C4-2B (cell line): ENCODE data around the gene SCN2B.

Source experiments
- ZFX ChIP-seq: fragments of 450-650 bp; IDR thresholded peaks from 2 replicates; pipeline ENCODE4 v1.6.1; 2017
- TF ChIP-seq, protein P1 (sequence below): fragments of 450-650 bp; conservative IDR thresholded peaks from 2 replicates; pipeline ENCODE4 v1.5.1; 2017; ENCODE audit warnings: mild to moderate bottlenecking

DNA sequence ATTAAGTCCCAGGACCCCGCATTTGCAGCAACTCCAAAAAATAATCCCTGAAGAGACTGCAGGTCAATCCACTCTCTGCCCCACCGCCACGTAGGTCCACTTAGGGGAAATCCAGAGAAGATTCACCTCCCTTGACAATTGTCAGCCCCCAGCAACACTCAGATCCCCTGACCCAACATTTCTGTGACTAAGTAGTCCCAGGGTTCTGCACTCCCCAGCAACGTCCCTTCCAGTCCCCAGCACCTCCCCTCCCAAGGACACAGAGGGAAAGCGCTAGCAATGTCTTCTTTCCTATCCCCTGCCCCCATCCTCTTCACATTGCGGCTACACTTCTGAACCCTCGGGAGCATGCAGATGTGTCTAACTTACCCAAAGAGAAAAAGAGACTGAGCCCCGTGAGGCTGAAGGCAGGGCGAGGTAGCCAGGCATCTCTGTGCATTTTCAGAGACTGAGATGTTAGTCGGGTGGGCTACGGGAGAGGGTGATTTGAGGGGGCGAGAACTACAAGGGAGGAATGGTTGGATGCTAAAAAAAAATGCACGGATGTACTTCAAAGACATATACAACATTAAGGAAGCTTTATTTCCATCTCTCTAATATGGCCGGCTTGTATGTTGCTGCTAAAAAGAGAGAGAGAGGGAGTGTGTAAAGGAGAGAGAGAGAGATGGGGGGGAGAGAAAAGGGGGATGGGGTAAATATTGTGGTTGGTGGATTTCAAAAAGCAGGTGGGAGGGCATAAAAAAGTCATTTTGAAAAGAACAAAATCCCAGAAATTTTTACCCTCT lies at the start of gene SCN2B:
- TF ChIP-seq, protein P1, sequence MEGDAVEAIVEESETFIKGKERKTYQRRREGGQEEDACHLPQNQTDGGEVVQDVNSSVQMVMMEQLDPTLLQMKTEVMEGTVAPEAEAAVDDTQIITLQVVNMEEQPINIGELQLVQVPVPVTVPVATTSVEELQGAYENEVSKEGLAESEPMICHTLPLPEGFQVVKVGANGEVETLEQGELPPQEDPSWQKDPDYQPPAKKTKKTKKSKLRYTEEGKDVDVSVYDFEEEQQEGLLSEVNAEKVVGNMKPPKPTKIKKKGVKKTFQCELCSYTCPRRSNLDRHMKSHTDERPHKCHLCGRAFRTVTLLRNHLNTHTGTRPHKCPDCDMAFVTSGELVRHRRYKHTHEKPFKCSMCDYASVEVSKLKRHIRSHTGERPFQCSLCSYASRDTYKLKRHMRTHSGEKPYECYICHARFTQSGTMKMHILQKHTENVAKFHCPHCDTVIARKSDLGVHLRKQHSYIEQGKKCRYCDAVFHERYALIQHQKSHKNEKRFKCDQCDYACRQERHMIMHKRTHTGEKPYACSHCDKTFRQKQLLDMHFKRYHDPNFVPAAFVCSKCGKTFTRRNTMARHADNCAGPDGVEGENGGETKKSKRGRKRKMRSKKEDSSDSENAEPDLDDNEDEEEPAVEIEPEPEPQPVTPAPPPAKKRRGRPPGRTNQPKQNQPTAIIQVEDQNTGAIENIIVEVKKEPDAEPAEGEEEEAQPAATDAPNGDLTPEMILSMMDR = no peak
- no peak for TF ChIP-seq ZFX
